ENCODE results near the gene P2RX6.

DNA sequence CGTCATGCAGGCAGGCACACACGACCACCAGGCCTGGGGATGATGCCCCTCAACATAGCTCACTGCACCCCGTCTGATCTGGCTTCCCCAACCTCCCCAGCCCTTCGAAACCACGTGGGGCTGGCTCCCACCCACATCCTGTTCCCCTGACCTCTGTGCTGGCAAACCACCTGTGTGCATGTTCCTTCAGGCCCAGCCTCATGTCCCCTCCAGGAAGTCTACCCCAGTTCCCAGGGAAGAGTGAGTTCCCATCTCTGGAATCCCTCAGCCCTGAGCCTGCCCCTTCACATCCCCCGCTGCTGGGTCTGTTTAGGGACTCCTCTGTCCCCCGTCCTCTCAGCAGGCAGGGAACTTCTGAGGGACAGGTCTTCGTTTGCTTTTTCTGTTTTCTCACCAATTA lies 10.3 kb downstream of the P2RX6 start:
- TF ChIP-seq, protein P1, sequence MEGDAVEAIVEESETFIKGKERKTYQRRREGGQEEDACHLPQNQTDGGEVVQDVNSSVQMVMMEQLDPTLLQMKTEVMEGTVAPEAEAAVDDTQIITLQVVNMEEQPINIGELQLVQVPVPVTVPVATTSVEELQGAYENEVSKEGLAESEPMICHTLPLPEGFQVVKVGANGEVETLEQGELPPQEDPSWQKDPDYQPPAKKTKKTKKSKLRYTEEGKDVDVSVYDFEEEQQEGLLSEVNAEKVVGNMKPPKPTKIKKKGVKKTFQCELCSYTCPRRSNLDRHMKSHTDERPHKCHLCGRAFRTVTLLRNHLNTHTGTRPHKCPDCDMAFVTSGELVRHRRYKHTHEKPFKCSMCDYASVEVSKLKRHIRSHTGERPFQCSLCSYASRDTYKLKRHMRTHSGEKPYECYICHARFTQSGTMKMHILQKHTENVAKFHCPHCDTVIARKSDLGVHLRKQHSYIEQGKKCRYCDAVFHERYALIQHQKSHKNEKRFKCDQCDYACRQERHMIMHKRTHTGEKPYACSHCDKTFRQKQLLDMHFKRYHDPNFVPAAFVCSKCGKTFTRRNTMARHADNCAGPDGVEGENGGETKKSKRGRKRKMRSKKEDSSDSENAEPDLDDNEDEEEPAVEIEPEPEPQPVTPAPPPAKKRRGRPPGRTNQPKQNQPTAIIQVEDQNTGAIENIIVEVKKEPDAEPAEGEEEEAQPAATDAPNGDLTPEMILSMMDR (conservative IDR thresholded peaks at IDR 0.05 in 1 of 2, IDR thresholded peaks at IDR 0.05 in 1 of 2; ENCODE audit: extremely low read depth in 1 of 2, insufficient read depth in 1 of 2, low read depth in 1 of 2, low read length in 2 of 2) = no peak
- no peak for TF ChIP-seq EZH2 (IDR thresholded peaks at IDR 0.05; ENCODE audit: borderline replicate concordance, low read length)

Measured in mammary epithelial cell (primary cell).